ENCODE data around the gene PRR19.
"Not testable (repeated sequence)": the region's sequence is repeated elsewhere in the genome, so short reads cannot be mapped to it uniquely, and the experiment has no call there.

PRR19 gene

GRCh38 chr19:42333975-42334696 is 32.2 kb downstream of the PRR19 start:
- TF ChIP-seq CTCF (IDR thresholded peaks at IDR 0.05; ENCODE audit: low read depth, low read length) (no peak), EZH2phosphoT487 (IDR thresholded peaks at IDR 0.05; ENCODE audit: low read depth) (no peak)
- H3K27ac ChIP-seq (ENCODE audit: low read length): no peak overlapping the region
- H3K4me1 ChIP-seq (ENCODE audit: low read length): peaks cover 1% of the 10 kb centered on the region
- no peak overlapping the region for H3K4me2 ChIP-seq (ENCODE audit: low read length)
- H4K20me1 ChIP-seq (ENCODE audit: insufficient read depth, low read length): peaks cover 3% of the 10 kb centered on the region
- H3K36me3 ChIP-seq (replicated peaks; ENCODE audit: low read depth, low read length): peaks cover 5% of the 10 kb centered on the region
- H3K4me3 ChIP-seq (ENCODE audit: low read length): no peak overlapping the region
- H2AFZ ChIP-seq (ENCODE audit: low read depth, low read length): no peak overlapping the region
- H3K9me3 ChIP-seq (ENCODE audit: insufficient read depth, low read length): no peaks in the 10 kb centered on the region
- no peaks in the 10 kb centered on the region for H3K79me2 ChIP-seq (ENCODE audit: low read length)
- no peaks in the 10 kb centered on the region for H3K27me3 ChIP-seq (ENCODE audit: low read depth, low read length)
- no peak overlapping the region for H3K9ac ChIP-seq (ENCODE audit: low read length)

- Histone ChIP-seq H3K79me2 (ENCODE audit: low read length) (no peaks in the 10 kb centered on the region), H3K27me3 (ENCODE audit: low read depth, low read length) (no peaks in the 10 kb centered on the region), H3K4me3 (ENCODE audit: low read length) (no peak overlapping the region), H3K9ac (ENCODE audit: low read length) (no peak overlapping the region), H3K36me3 (replicated peaks; ENCODE audit: low read depth, low read length) (peaks cover 5% of the 10 kb centered on the region), H3K4me1 (ENCODE audit: low read length) (peaks cover 6% of the 10 kb centered on the region), H3K27ac (ENCODE audit: low read length) (no peak overlapping the region), H3K4me2 (ENCODE audit: low read length) (no peak overlapping the region), H3K9me3 (ENCODE audit: insufficient read depth, low read length) (no peaks in the 10 kb centered on the region), H4K20me1 (ENCODE audit: insufficient read depth, low read length) (peaks cover 3% of the 10 kb centered on the region), H2AFZ (ENCODE audit: low read depth, low read length) (no peak overlapping the region)
- TF ChIP-seq CTCF (IDR thresholded peaks at IDR 0.05; ENCODE audit: low read depth, low read length) (no peak), EZH2phosphoT487 (IDR thresholded peaks at IDR 0.05; ENCODE audit: low read depth) (no peak)
Observed at GRCh38 chr19:42334697-42335373, 32.9 kb downstream of the PRR19 start.

DNA sequence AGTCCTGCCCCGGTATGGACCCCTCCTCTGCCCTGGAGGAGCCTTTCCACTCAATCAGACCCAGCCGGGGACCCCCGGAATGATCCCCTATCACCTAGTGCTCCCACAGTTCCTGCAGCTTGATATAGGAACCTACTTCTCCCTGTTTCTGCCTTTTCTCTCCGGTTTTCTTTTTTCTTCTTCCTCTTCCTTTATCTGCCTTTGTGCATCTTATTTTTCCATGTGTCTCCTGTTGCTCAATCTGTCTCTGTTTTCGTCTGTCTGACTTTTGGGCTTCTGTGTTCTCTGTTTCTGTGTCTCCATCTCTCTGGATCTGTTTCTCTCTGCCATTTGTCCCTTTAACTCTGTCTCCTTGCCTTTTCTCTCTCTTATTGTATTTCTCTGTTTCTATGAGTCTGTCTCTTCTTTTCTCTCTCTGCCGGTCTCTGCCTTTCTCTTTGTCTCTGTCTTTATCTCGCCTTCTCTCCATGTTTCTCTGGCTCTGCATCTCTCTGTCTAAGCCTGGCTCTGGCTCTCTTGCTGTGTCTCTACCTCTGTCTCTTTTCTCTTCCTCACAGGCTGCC is 33.5 kb downstream of the PRR19 start:
- TF ChIP-seq CTCF (IDR thresholded peaks at IDR 0.05; ENCODE audit: low read depth, low read length) (no peak), EZH2phosphoT487 (IDR thresholded peaks at IDR 0.05; ENCODE audit: low read depth) (no peak)
- Histone ChIP-seq H3K4me3 (ENCODE audit: low read length) (no peak overlapping the region), H3K36me3 (replicated peaks; ENCODE audit: low read depth, low read length) (peaks cover 5% of the 10 kb centered on the region), H4K20me1 (ENCODE audit: insufficient read depth, low read length) (peaks cover 3% of the 10 kb centered on the region), H3K9ac (ENCODE audit: low read length) (no peak overlapping the region), H3K9me3 (ENCODE audit: insufficient read depth, low read length) (no peaks in the 10 kb centered on the region), H3K4me1 (ENCODE audit: low read length) (peaks cover 6% of the 10 kb centered on the region), H3K4me2 (ENCODE audit: low read length) (no peak overlapping the region), H2AFZ (ENCODE audit: low read depth, low read length) (no peak overlapping the region), H3K27ac (ENCODE audit: low read length) (no peak overlapping the region), H3K79me2 (ENCODE audit: low read length) (no peaks in the 10 kb centered on the region), H3K27me3 (ENCODE audit: low read depth, low read length) (no peaks in the 10 kb centered on the region)

- H3K4me2 ChIP-seq (ENCODE audit: low read length): no peak overlapping the region
- H3K36me3 ChIP-seq (replicated peaks; ENCODE audit: low read depth, low read length): peaks cover 5% of the 10 kb centered on the region
- no peaks in the 10 kb centered on the region for H3K9me3 ChIP-seq (ENCODE audit: insufficient read depth, low read length)
- H3K79me2 ChIP-seq (ENCODE audit: low read length): no peaks in the 10 kb centered on the region
- H3K4me1 ChIP-seq (ENCODE audit: low read length): peaks cover 6% of the 10 kb centered on the region
- H4K20me1 ChIP-seq (ENCODE audit: insufficient read depth, low read length): peaks cover 3% of the 10 kb centered on the region
- no peak for TF ChIP-seq EZH2phosphoT487 (IDR thresholded peaks at IDR 0.05; ENCODE audit: low read depth)
- no peak for TF ChIP-seq CTCF (IDR thresholded peaks at IDR 0.05; ENCODE audit: low read depth, low read length)
- no peak overlapping the region for H3K27ac ChIP-seq (ENCODE audit: low read length)
- H2AFZ ChIP-seq (ENCODE audit: low read depth, low read length): no peak overlapping the region
- H3K4me3 ChIP-seq (ENCODE audit: low read length): no peak overlapping the region
- no peaks in the 10 kb centered on the region for H3K27me3 ChIP-seq (ENCODE audit: low read depth, low read length)
- no peak overlapping the region for H3K9ac ChIP-seq (ENCODE audit: low read length)
Observed at GRCh38 chr19:42335971-42336370, 34.0 kb downstream of the PRR19 start.

GRCh38 chr19:42339126-42339860 is 37.4 kb downstream of the PRR19 start:
- H3K36me3 ChIP-seq (replicated peaks; ENCODE audit: low read depth, low read length); H2AFZ ChIP-seq (ENCODE audit: low read depth, low read length); H3K27me3 ChIP-seq (ENCODE audit: low read depth, low read length); H3K4me3 ChIP-seq (ENCODE audit: low read length); H3K4me2 ChIP-seq (ENCODE audit: low read length); H3K4me1 ChIP-seq (ENCODE audit: low read length); H3K79me2 ChIP-seq (ENCODE audit: low read length); H3K9ac ChIP-seq (ENCODE audit: low read length); H3K27ac ChIP-seq (ENCODE audit: low read length); H4K20me1 ChIP-seq (ENCODE audit: insufficient read depth, low read length); H3K9me3 ChIP-seq (ENCODE audit: insufficient read depth, low read length): not testable (repeated sequence)
